GM20000 (cell line): ENCODE measurements around the gene OSGEP.

Experiments used
- DNase-seq: peaks from one replicate; pipeline ENCODE4 v3.0.0; 2012; ENCODE audit warnings: low spot score
- TF ChIP-seq, protein P1 (sequence below): IDR thresholded peaks from 2 replicates; pipeline ENCODE4 v1.5.1; 2012; ENCODE audit warnings: mild to moderate bottlenecking, control low read depth; ENCODE audit errors: extremely low read depth, missing control alignments

OSGEP gene

DNA sequence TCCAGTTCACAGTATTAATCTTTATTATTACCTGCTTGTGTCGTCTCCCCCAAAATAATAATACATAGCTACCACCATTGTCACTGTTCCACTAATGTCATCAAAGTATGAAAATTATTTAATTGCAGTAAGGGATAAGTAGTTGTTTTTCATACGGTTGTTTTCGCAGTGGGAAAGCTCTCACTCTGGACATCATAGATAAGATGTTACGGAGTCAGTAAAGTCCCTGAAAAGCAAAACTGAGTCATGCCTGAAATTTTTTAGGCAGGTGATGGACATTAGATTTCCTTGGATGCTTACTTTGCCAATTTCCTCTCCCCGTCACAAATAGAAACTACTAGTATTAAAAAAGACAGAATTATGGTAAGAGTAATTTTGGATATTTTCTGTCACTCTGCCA is 27.8 kb upstream of the OSGEP start:
- TF ChIP-seq, protein P1, sequence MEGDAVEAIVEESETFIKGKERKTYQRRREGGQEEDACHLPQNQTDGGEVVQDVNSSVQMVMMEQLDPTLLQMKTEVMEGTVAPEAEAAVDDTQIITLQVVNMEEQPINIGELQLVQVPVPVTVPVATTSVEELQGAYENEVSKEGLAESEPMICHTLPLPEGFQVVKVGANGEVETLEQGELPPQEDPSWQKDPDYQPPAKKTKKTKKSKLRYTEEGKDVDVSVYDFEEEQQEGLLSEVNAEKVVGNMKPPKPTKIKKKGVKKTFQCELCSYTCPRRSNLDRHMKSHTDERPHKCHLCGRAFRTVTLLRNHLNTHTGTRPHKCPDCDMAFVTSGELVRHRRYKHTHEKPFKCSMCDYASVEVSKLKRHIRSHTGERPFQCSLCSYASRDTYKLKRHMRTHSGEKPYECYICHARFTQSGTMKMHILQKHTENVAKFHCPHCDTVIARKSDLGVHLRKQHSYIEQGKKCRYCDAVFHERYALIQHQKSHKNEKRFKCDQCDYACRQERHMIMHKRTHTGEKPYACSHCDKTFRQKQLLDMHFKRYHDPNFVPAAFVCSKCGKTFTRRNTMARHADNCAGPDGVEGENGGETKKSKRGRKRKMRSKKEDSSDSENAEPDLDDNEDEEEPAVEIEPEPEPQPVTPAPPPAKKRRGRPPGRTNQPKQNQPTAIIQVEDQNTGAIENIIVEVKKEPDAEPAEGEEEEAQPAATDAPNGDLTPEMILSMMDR: no peak
- DNase-seq: no peak

DNA sequence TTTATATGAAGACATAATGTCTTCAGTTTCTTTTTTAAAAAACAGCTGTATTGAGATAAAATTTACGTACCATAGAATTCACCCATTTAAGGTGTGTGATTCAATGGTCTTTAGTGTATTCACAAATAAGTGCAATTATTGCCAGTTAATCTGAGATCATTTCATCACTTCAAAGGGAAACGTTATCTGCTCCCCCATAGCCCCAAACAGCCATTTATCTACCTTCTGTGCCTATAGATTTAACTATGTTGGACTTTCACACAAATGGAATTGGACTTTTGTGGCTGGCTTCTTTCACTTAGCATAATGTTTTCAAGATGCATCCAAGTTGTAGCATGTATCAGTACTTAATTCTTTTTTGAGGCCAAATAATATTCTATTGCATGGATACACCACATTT is 24.3 kb upstream of the OSGEP start:
- TF ChIP-seq, protein P1: no peak
- no peak for DNase-seq

DNA sequence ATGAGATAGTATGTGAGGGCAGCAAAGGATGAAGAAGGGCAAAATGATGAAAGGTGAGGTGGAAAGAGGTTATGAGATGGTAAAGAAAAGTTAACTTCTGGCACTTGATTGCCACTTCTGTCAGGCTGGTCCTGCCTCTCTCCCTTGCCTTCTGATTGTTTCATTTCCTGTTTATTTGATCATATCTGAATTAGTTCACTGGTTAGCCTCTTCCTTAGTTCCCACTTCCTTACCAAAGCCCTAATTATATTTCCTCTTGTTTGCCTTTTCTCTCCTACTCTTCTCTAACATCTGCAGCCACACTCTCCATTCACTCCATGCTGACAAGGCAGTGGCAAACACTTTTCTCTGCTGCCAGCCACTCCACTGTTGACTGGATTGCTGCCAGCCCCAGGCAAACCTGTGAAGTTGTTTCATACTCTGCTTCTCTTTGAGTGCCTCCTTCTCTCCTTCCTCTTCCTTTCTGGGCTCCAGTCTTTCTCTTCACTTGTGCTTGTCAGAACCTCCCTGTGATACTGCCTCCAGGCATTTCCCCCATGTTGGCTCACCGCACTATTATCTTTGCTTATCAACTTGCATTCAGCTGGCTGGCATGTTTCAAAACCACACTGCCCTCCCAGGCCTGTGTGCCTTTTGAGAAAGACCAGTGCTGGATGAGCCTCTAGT is 22.7 kb upstream of the OSGEP start:
- TF ChIP-seq, protein P1: no peak
- no peak for DNase-seq

DNA sequence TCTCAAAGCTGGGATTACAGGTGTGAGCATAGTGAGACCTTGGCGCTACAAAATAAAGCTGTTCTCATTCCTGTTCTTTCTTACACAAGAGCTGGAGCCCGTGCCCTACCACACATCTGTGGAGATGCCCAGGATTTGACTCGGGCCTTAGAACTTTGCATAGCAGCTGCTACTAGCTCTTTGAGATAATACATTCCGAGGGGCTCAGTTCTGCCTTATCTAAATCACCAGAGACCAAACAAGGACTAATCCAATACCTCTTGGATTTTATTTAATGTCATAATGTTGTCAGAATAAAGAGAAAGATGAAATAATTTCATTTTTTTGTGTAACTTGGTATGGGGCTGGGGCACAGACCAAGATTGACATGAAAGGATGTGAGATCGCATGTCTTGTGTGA is 22.2 kb upstream of the OSGEP start:
- DNase-seq: no peak
- TF ChIP-seq, protein P1: no peak

DNA sequence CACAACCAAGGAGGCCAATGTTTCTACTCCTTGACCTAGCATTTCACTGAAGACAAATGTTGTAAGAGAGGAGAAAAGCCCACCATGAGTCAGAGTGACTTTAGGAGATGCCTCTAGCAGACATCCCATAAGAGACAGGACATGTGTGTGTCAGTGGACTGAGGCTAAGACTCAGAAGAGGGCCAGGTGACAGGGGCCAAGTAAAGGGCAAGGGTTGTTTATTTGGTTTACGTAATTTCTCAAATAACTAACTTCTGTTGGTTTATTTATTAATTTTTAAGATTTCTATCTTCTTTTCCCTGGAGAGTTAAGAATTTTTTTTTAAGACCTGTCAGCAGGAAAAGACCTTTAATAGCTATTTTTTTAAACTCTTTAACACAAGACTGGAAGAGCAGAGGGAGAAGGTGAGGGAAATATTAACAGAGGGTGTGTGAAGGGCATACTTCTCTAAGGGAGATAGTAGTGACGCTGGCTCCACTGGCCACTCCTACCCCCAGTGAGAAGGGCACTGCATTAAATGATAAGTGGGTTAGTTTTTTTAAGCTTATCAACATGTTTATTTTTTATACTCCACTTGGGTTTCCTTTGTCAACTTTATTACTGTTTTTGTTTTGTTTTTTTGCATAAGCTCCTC is 18.0 kb upstream of the OSGEP start:
- DNase-seq: no peak
- TF ChIP-seq, protein P1: no peak

DNA sequence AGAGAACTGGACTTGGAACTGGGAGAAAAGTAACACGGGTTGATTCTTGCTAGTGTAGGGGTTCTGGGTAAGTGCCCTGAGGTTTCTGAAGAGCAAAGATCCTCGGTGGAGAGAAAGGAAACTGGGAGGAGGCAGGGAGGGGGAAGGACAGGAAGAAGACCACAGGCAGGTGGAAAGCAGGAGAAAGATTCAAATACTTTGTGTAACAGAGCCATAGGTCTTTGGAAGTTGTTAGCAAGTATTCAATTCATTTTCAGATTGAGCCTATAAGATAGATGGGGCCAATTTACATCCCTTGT is 15.9 kb upstream of the OSGEP start:
- no peak for DNase-seq
- TF ChIP-seq, protein P1: no peak

DNA sequence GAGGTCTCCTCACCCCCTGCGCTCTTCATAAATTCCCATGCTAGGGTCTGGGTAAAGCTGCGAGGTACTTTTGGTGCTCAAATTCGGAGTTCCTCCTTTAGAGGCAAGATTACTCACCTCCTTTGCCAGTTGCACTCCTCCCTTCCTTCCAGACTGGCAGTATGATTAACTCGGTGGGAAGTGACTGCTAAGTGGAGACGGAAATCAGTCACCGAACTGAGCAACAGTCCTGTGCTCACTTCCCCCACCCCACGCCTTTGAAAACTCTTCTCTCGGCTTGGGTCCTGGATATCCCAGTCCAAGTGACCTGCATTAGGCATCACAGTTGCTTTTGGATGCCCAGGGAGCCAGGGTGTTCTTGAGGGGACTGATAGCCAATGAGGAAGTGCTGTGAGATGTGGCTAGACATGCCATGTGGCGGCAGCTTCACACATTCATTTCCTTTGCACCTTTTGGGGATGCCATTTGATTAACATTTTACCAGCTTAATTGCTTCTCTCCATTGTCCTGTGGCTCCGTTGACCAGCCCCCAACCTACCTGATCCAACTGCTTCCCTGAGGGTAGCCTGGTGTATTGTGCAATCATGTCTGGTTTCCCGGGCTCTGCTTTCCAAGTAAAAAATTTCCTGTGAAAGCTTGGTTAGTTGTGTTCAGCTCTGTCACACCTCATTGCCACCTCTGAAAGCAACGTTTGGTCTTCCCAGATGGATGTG is 15.4 kb upstream of the OSGEP start:
- DNase-seq: peak; percentile 30
- TF ChIP-seq, protein P1: no peak
